Mammary epithelial cell (primary cell): Measurements from ENCODE around the gene LCN1.
A peak's percentile ranks its signal among the peaks of the same experiment; 100 is the strongest.

Source experiments
- EZH2 ChIP-seq: IDR thresholded peaks from 2 replicates; pipeline ENCODE4 v1.6.1; 2012; ENCODE audit warnings: low read length, inconsistent platforms, borderline replicate concordance
- TF ChIP-seq, protein P1 (sequence below), 2 donors: IDR thresholded peaks in 1 of 2; conservative IDR thresholded peaks in 1 of 2; 2 replicates each; pipeline ENCODE4 v1.5.1; 2011 to 2012; ENCODE audit warnings: inconsistent platforms in 2 of 2, low read length in 2 of 2, mild to moderate bottlenecking in 2 of 2, control low read depth in 1 of 2, low read depth in 1 of 2; ENCODE audit not compliant: insufficient read depth in 1 of 2; ENCODE audit errors: extremely low read depth in 1 of 2

DNA sequence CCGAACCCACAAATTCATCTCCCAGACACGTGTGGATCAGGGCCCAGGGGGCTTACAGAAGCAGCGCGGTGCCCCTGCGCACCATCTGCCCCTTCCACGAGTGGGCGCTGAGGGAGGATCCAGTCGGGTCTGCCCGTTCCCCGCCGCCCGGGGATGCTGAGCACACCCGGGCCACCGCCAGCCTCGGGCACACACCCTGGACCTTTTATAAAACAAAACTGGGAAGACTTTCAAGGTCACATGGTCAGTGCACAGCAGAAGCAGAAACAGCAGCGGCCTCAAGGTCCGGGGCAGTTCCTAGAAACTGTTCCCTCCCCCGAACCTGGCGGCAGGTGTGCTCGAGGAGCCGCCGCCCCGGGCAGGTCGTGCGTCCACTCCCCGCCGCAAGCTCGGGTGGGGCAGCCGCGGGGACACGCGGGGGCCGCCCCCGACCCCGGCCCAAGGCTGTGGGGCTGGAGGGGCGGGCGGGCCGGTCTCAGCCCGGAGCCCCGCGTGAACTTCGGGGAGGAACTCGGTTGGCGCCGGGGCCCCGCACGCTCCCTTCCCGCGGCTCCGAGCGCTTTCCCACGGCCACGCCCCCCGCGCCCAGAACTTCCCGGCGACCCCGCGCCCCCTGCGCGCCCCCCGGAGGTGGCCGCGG lies 42.3 kb upstream of the LCN1 start:
- TF ChIP-seq, protein P1, sequence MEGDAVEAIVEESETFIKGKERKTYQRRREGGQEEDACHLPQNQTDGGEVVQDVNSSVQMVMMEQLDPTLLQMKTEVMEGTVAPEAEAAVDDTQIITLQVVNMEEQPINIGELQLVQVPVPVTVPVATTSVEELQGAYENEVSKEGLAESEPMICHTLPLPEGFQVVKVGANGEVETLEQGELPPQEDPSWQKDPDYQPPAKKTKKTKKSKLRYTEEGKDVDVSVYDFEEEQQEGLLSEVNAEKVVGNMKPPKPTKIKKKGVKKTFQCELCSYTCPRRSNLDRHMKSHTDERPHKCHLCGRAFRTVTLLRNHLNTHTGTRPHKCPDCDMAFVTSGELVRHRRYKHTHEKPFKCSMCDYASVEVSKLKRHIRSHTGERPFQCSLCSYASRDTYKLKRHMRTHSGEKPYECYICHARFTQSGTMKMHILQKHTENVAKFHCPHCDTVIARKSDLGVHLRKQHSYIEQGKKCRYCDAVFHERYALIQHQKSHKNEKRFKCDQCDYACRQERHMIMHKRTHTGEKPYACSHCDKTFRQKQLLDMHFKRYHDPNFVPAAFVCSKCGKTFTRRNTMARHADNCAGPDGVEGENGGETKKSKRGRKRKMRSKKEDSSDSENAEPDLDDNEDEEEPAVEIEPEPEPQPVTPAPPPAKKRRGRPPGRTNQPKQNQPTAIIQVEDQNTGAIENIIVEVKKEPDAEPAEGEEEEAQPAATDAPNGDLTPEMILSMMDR (conservative IDR thresholded peaks at IDR 0.05 in 1 of 2, IDR thresholded peaks at IDR 0.05 in 1 of 2; ENCODE audit: extremely low read depth in 1 of 2, insufficient read depth in 1 of 2, low read depth in 1 of 2, low read length in 2 of 2) = peak in 1 of 2 donors; percentile 13
- no peak for TF ChIP-seq EZH2
